Measurements from ENCODE around the gene DISP2. TPM values are rescaled to one million over a fixed set of nuclear protein-coding genes. Genes with fewer than 3 reads are reported as not detected.

The DISP2 gene
- total RNA-seq, 1 experiment from 2014 or later = 0.87 TPM

GRCh38 chr15:40361640-40362039, 3.6 kb downstream of the DISP2 start:
- no peak for DNase-seq
- BruUV-seq (replicated peaks) = no TSS peak
- Histone ChIP-seq H3K27ac (ENCODE audit: low read length) (no peak overlapping the region), H2AFZ (ENCODE audit: low read length) (no peak overlapping the region), H3K4me3 (ENCODE audit: low read length) (no peak overlapping the region), H3K27me3 (ENCODE audit: low read length) (no peaks in the 10 kb centered on the region), H3K9ac (ENCODE audit: low read length) (no peak overlapping the region), H3K79me2 (ENCODE audit: low read length) (no peaks in the 10 kb centered on the region), H3F3A (ENCODE audit: low read length, unreplicated experiment) (no peaks in the 10 kb centered on the region), H3K36me3 (ENCODE audit: low read depth, low read length) (no peaks in the 10 kb centered on the region), H3K9me2 (replicated peaks; ENCODE audit: low read length) (no peaks in the 10 kb centered on the region), H3K4me1 (ENCODE audit: insufficient read depth, low read length) (peaks cover 8% of the 10 kb centered on the region; the same call in 1 of the 2 replicates), H3K9me3 (ENCODE audit: low read length) (no peaks in the 10 kb centered on the region), H4K20me1 (ENCODE audit: low read length) (no peaks in the 10 kb centered on the region), H3K4me2 (ENCODE audit: low read length) (no peak overlapping the region)
- intact Hi-C loops (cut with micrococcal nuclease) = no loop called here
- ChIA-PET POLR2A (ENCODE audit: unreplicated experiment) (no interaction called here), CTCF (no interaction called here)
- ATAC-seq = no peak
- TF ChIP-seq CTCF (conservative IDR thresholded peaks at IDR 0.05; ENCODE audit: low read depth, low read length) (no peak), EZH2phosphoT487 (IDR thresholded peaks at IDR 0.05; ENCODE audit: borderline replicate concordance, low read length) (no peak), EZH2 (IDR thresholded peaks at IDR 0.05; ENCODE audit: low read length, unreplicated experiment) (no peak)

GRCh38 chr15:40363611-40364010, 5.6 kb downstream of the DISP2 start:
- Histone ChIP-seq H4K20me1 (ENCODE audit: low read length) (no peaks in the 10 kb centered on the region), H3K27me3 (ENCODE audit: low read length) (no peaks in the 10 kb centered on the region), H2AFZ (ENCODE audit: low read length) (no peak overlapping the region), H3K9ac (ENCODE audit: low read length) (no peak overlapping the region), H3K4me1 (ENCODE audit: insufficient read depth, low read length) (peaks cover 2% of the 10 kb centered on the region; the same call in 1 of the 2 replicates), H3K4me2 (ENCODE audit: low read length) (no peak overlapping the region), H3K9me2 (replicated peaks; ENCODE audit: low read length) (no peaks in the 10 kb centered on the region), H3K9me3 (ENCODE audit: low read length) (no peaks in the 10 kb centered on the region), H3K79me2 (ENCODE audit: low read length) (no peaks in the 10 kb centered on the region), H3K36me3 (ENCODE audit: low read depth, low read length) (no peaks in the 10 kb centered on the region), H3F3A (ENCODE audit: low read length, unreplicated experiment) (no peaks in the 10 kb centered on the region), H3K4me3 (ENCODE audit: low read length) (no peak overlapping the region), H3K27ac (ENCODE audit: low read length) (no peak overlapping the region)
- POLR2A ChIA-PET (ENCODE audit: unreplicated experiment) = no interaction called here
- no TSS peak for BruUV-seq (replicated peaks)
- CTCF ChIA-PET = no interaction called here
- intact Hi-C loops (cut with micrococcal nuclease) = no loop called here
- no peak for TF ChIP-seq CTCF (conservative IDR thresholded peaks at IDR 0.05; ENCODE audit: low read depth, low read length)
- no peak for TF ChIP-seq EZH2 (IDR thresholded peaks at IDR 0.05; ENCODE audit: low read length, unreplicated experiment)
- TF ChIP-seq EZH2phosphoT487 (IDR thresholded peaks at IDR 0.05; ENCODE audit: borderline replicate concordance, low read length) = no peak
- ATAC-seq (no peak), DNase-seq (no peak)

- no peak for ATAC-seq
- POLR2A ChIA-PET (ENCODE audit: unreplicated experiment) = no interaction called here
- H3K36me3 ChIP-seq (ENCODE audit: low read depth, low read length) = no peaks in the 10 kb centered on the region
- no peak overlapping the region for H2AFZ ChIP-seq (ENCODE audit: low read length)
- H3K4me1 ChIP-seq (ENCODE audit: insufficient read depth, low read length) = no peaks in the 10 kb centered on the region; the same call in 1 of the 2 replicates
- no peak overlapping the region for H3K27ac ChIP-seq (ENCODE audit: low read length)
- H3K9me2 ChIP-seq (replicated peaks; ENCODE audit: low read length) = no peaks in the 10 kb centered on the region
- intact Hi-C loops (cut with micrococcal nuclease) = no loop called here
- no TSS peak for BruUV-seq (replicated peaks)
- no peaks in the 10 kb centered on the region for H3F3A ChIP-seq (ENCODE audit: low read length, unreplicated experiment)
- no peaks in the 10 kb centered on the region for H3K9me3 ChIP-seq (ENCODE audit: low read length)
- no peak for DNase-seq
- H3K27me3 ChIP-seq (ENCODE audit: low read length) = no peaks in the 10 kb centered on the region
- no peaks in the 10 kb centered on the region for H4K20me1 ChIP-seq (ENCODE audit: low read length)
- H3K9ac ChIP-seq (ENCODE audit: low read length) = no peak overlapping the region
- no peak overlapping the region for H3K4me3 ChIP-seq (ENCODE audit: low read length)
- no peaks in the 10 kb centered on the region for H3K79me2 ChIP-seq (ENCODE audit: low read length)
- CTCF ChIA-PET = no interaction called here
- no peak for TF ChIP-seq CTCF (conservative IDR thresholded peaks at IDR 0.05; ENCODE audit: low read depth, low read length)
- no peak for TF ChIP-seq EZH2phosphoT487 (IDR thresholded peaks at IDR 0.05; ENCODE audit: borderline replicate concordance, low read length)
- TF ChIP-seq EZH2 (IDR thresholded peaks at IDR 0.05; ENCODE audit: low read length, unreplicated experiment) = no peak
- H3K4me2 ChIP-seq (ENCODE audit: low read length) = no peak overlapping the region
Measured at GRCh38 chr15:40364251-40364650, 6.2 kb downstream of the DISP2 start.
